A549 (cell line): ENCODE measurements around the gene PLA2G2C.

Source experiments
- BHLHE40 ChIP-seq: IDR thresholded peaks from 2 replicates; pipeline ENCODE4 v1.6.1; 2012; ENCODE audit warnings: low read depth, low read length, inconsistent platforms
- CTCF ChIP-seq: fragments of >200 bp; sonication (Bioruptor Twin); formaldehyde crosslinking; IDR thresholded peaks from 3 replicates; pipeline ENCODE4 v1.5.1; 2016
- ELK1 ChIP-seq: fragments of 150-350 bp; IDR thresholded peaks from 2 replicates; pipeline ENCODE4 v1.6.1; 2014; ENCODE audit warnings: low read depth, mild to moderate bottlenecking, low read length
- EP300 ChIP-seq, 2 experiments: fragments of >200 bp; sonication (Bioruptor Twin); formaldehyde crosslinking; IDR thresholded peaks; 2 replicates in 1 of 2; 3 replicates in 1 of 2; pipeline ENCODE4 v1.6.1; 2016 to 2017
- FOXS1 ChIP-seq: fragments of 250-450 bp; sonication (Bioruptor Pico); IDR thresholded peaks from 2 replicates; pipeline ENCODE4 v1.5.0; 2020; ENCODE audit warnings: mild to moderate bottlenecking, moderate library complexity
- JUNB ChIP-seq: fragments of >200 bp; sonication (Bioruptor Twin); formaldehyde crosslinking; IDR thresholded peaks from 2 replicates; pipeline ENCODE4 v1.6.1; 2016
- MYC ChIP-seq: IDR thresholded peaks from 2 replicates; pipeline ENCODE4 v1.6.1; 2012; ENCODE audit warnings: mild to moderate bottlenecking, inconsistent platforms, low read length, improper control_type of control experiment, borderline replicate concordance
- NR3C1 ChIP-seq: fragments of >200 bp; sonication (Bioruptor Twin); formaldehyde crosslinking; IDR thresholded peaks from 3 replicates; pipeline ENCODE4 v1.6.1; 2017
- PBX3 ChIP-seq: IDR thresholded peaks from 2 replicates; pipeline ENCODE4 v1.6.1; 2012
- POLR2A ChIP-seq: IDR thresholded peaks from 2 replicates; pipeline ENCODE4 v1.6.1; 2012; ENCODE audit warnings: mild to moderate bottlenecking, low read length
- RAD21 ChIP-seq, 2 experiments: fragments of >200 bp in 1 of 2; sonication (Bioruptor Twin) in 1 of 2; formaldehyde crosslinking in 1 of 2; IDR thresholded peaks in 1 of 2; conservative IDR thresholded peaks in 1 of 2; 2 replicates in 1 of 2; 3 replicates in 1 of 2; pipeline ENCODE4 v1.6.1; 2012 to 2018; ENCODE audit warnings: inconsistent platforms in 1 of 2
- RARB ChIP-seq: fragments of 250-450 bp; sonication (Bioruptor Pico); IDR thresholded peaks from 2 replicates; pipeline ENCODE4 v1.8.0; 2021; ENCODE audit warnings: mild to moderate bottlenecking, moderate library complexity
- RFX5 ChIP-seq: fragments of 450-650 bp; IDR thresholded peaks from 2 replicates; pipeline ENCODE4 v1.7.1; 2014; ENCODE audit warnings: antibody characterized with exemption, mild to moderate bottlenecking, moderate library complexity
- SMC3 ChIP-seq: fragments of >200 bp; sonication (Bioruptor Twin); formaldehyde crosslinking; IDR thresholded peaks from 3 replicates; pipeline ENCODE4 v1.6.1; 2018; ENCODE audit warnings: inconsistent platforms

GRCh38 chr1:20202166-20202565 is 15.8 kb upstream of the PLA2G2C start:
- TF ChIP-seq CTCF (no peak), JUNB (no peak), PBX3 (no peak), POLR2A (no peak), BHLHE40 (no peak), RFX5 (no peak), MYC (no peak), NR3C1 (no peak), SMC3 (no peak), ELK1 (no peak), EP300 (IDR thresholded peaks at IDR 0.05) (no peak), RARB (CRISPR knock-in tag) (no peak), FOXS1 (CRISPR knock-in tag) (no peak), RAD21 (conservative IDR thresholded peaks at IDR 0.05 in 1 of 2, IDR thresholded peaks at IDR 0.05 in 1 of 2) (no peak)
